Raji (cell line): ENCODE data around the gene SULF2.

Source experiments
- POLR2A ChIP-seq: IDR thresholded peaks from 2 replicates; pipeline ENCODE4 v1.6.1; 2011; ENCODE audit warnings: low read depth, low read length, control low read depth; ENCODE audit not compliant: insufficient read depth

SULF2 gene

DNA sequence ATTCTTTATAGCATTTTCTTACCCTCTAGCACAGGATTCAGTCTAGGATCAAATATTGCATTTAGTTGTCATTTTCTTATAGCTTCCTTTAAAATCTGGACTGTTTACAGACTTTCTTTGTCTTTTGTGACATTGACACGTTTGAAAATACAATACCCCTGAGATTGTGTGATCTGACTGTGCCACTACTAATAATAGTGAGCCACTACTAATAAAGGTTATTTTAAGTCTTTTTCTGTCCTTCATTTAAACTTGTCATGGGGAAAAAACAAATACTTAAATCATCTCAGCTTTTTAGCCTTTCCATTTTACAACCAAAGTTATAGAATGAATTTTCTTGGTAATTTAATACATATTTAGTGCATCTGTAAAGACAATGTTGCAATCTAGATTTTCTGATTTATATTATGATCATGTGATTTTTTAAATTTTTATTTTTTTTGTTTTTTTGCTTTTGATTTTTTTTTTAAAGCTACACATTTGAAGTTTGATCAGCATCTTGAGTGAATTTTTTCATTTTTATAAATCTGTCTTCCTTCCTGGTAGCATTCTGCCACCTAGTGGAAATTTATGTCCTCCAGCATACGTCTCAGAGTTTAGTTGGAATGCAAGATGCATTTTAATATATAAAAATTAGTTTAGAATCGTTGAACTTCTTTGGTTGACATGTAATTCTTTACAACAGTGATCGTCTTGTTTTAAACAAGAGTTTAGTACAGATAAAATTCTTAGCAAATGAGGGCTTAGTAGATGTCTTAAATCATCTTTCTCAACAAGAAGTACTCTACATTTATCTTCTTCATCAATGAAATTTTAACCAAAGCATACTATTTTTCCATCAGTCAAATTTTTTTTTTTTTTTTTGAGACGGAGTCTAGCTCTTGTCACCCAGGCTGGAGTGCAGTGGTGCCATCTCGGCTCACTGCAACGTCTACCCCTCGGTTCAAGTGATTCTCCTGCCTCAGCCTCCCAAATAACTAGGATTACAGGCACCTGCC lies 164.2 kb downstream of the SULF2 start:
- no peak for TF ChIP-seq POLR2A

DNA sequence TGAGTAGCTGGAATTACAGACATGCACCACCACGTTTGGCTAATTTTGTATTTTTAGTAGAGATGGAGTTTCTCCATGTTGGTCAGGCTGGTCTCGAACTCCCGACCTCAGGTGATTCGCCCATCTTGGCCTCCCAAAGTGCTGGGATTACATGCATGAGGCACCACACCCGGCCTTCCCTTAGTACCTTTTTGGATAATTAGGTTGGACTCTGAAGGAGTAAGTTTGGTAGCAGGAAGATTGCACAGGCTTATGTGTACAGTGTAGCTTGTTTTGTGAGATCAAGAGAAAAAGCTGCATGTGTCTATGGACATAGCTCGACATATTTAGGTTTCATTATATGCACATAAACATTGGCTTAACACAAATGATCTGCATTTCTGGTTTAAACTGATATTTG lies 166.8 kb downstream of the SULF2 start:
- TF ChIP-seq POLR2A = no peak

- no peak for TF ChIP-seq POLR2A
Measured at GRCh38 chr20:47614703-47615309, 170.5 kb downstream of the SULF2 start.

DNA sequence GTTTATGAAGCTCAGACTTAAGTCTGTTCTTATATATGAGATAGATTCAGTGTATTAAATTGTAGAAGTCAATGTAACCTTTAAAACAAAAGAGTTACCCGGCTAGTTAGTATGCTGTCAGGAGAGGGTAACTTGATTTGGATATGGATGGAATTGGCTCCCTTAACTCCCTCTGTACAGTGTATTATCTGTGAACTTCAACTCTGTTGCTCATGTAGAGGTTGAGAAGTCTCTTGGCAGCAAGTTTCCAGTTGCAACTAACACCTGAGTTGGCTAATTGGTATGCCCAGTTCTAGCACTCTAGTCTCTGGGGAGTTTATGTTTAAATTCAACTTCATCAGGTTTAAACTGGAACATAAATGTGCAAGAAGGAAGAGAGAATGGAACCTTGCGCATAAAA lies 172.6 kb downstream of the SULF2 start:
- TF ChIP-seq POLR2A = no peak

DNA sequence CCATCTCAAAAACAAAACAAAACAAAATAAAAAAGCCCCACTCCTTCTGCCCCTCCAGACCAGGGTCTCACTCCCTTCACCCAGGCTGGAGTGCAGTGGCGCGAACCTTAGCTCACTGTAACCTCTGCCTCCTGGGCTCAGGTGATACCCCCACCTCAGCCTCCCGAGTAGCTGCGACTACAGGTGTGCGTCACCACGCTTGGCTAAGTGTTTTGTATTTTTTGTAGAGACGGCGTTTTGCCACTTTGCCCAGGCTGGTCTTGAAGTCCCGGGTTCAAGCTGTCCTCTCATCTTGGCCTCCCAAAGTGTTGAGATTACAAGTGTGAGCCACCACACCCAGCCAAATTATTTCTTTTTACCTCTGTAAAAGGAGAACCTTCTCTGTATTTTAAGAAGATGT lies 173.5 kb downstream of the SULF2 start:
- no peak for TF ChIP-seq POLR2A

- TF ChIP-seq POLR2A = no peak
Measured at GRCh38 chr20:47610945-47611250, 174.4 kb downstream of the SULF2 start.

DNA sequence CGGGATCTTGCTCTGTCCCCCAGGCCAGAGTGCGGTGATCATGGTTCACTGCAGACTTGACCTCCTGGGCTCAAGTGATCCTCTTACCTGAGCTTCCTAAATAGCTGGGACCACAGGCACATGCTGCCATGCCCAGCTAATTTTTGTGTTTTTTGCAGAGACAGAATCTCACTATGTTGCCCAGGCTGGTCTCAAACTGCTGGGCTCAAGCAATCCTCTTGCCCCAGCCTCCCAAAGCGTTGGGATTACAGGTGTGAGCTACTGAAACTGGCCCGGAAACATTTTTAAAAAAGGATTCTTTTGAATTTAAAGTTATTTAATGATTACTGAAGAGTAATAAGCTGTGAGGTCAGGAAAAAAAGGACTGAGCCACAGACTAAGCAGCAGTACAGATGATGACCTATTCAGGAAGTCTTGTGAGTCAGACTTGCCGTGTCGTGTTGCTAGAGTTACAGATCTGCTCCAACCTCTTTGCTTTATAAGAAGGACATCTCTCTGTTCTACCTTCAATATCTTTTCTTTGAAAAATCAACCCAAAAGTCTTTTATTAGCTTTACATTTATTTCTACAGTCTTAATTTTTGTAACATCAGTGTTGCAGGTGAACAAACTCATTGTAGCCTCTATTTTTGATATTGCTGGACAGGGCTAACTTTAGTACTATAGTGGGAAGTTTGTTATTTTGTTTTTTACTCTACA lies 174.9 kb downstream of the SULF2 start:
- TF ChIP-seq POLR2A = no peak

GRCh38 chr20:47609001-47609400 lies 176.3 kb downstream of the SULF2 start:
- TF ChIP-seq POLR2A = no peak
